Stimulated activated CD4-positive, alpha-beta T cell treated with anti-CD3 and anti-CD28 coated beads, Interleukin-2, amount 100 ng/mL, for 24 hours (primary cell): ENCODE measurements around the gene PDCL3.
A peak's percentile ranks its signal among the peaks of the same experiment; 100 is the strongest.

Source experiments
- DNase-seq, 2 donors: peaks; one replicate each; pipeline ENCODE4 v3.0.0-alpha.2; 2020

PDCL3 gene

DNA sequence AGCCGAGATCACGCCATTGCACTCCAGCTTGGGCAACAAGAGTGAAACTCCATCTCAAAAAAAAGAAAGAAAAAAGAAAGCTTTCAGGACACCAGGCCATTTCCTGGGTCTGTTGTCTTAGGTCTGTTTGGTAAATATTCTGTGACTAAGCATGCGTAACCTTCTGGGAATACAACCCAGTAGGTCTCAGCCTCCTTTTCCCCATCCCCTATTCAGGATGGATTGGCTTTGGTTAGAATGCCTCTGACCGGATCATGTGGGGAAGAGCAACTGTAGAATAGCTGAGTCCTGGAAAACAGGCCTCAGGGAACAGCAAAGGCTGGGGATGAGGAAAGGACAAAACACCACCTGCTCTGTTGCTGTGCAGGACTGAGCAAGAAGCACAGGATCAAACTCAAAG lies 1.6 kb upstream of the PDCL3 start:
- DNase-seq: no peak

DNA sequence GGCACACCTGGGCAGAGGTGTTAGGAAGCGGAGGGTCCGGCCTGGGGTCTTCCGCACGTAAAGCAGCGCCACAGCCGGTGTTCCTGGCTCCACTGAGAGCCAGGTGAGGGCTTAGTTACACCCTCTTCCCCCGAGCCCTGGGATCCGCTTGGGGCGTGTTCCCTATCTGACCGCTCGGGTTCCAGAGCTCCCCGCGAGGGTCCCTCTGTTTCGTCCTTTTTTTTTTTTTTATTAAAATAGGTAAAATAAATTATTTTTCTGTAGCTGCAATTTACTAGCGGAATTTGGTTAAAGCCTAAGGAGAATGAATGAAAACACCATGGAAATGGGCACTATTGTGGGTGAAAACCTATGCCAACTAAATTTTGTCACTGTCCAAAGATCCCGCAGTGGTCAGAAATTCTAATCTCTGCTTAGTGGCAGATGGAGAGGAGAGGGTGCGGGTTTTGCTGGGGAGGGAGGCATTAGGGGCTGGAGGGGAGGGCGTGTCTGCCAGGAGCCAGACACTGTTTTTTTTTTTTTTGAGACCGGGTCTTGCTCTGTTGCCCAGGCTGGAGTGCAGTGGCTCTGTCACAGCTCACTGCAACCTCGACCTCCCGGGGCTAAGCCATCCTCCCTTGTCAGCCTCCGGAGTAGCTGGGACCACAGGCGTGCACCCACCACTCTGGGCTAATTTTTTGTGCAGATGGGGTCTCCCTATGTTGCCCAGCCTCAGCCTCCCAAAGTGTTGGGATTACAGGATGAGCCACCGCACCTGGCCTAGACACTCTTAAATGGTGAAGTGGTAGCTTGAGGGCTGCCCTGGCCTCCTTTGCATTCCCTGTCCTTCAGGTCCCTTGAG lies 834 bp downstream of the PDCL3 start:
- no peak for DNase-seq

DNA sequence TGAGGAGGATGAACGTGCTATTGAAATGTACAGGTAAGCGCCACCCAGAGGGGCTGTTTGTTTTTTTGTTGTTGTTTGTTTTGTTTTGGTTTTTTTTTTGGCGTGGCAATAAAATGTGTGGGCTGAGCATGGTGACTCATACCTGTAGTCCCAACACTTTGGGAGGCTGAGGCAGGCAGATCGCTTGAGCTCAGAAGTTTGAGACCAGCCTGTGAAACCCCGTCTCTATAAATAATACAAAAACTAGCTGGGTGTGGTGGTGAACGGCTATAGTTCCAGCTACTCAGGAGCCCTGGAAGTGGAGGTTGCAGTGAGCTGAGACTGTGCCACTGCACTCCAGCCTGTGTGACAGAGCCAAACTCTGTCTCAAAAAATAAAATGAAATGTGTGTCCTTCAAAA lies 6.2 kb downstream of the PDCL3 start:
- DNase-seq: no peak

DNA sequence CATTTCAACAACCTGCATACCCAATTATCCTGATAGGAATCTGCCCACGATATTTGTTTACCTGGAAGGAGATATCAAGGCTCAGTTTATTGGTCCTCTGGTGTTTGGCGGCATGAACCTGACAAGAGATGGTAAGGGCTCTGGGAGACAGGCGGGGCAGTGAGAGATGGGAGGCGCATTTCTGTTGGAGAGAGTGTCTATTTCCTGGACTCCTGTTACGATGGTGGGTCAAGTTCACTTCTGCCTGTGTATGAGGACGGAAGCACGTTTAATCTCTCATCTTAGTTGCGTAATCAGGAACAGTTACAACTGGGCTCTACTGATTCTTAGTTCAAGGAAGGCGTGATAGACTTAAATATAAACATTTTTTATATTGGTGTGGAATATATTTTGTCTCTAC lies 8.9 kb downstream of the PDCL3 start:
- DNase-seq: no peak

DNA sequence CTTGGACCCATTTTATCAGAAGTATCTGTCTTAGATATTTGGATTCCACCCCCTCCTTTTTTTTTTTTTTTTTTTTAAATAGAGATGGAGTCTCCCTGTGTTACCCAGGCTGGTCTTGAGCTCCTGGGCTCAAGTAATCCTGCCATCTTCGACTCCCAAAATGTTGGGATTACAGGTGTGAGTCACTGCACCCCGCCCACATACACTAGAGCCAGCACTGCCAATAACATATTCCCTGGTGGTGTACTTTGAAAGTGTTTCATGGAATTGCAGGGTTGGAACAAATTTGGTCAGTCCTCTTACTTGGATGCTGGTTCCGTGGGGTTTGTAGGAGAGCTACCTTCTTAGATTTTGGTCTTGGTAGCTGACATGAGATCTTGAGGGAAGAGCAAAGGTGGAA lies 15.0 kb downstream of the PDCL3 start:
- no peak for DNase-seq

DNA sequence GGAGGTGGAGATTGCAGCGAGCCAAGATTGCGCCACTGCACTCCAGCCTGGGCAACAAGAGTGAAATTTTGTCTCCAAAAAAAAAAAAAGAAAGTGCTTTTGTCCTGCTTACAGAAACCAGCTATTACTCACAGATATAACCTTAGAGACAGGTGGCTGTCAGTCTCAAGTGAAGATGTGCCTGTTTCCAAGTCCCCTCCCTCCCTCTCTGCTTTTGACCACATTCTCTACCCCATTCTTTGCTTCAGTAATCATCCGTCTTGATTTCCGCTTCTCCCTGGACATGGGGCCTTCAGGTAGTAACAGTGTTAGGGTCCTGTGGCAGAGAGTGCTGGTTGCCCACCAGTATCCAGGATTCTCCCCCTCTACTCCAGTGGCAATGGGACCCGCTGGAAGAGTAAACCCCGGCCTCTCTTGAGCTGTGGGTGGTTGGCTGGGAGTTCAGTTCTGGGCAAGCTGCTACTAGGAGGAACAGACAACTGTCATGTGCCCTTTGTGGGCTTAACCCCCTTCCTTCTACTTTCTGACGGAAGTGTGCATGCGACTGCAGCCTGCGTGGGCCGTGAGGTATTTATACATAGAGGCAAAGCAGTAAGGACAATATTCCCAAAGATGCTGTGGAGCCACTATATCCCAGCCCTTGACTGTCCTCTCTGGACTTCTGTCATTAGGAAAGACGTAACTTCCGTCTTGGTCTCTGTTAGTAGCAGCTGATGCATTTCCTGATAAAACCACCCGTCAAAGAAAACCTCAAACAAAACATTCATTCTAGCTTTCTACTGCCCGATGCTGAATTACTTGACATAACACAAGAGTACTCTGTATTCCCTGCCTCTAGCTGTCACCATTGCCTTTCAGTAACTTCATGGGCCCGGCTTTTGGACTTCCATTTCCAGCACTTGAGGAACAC lies 17.8 kb downstream of the PDCL3 start:
- DNase-seq: peak; percentile 20 to 51

DNA sequence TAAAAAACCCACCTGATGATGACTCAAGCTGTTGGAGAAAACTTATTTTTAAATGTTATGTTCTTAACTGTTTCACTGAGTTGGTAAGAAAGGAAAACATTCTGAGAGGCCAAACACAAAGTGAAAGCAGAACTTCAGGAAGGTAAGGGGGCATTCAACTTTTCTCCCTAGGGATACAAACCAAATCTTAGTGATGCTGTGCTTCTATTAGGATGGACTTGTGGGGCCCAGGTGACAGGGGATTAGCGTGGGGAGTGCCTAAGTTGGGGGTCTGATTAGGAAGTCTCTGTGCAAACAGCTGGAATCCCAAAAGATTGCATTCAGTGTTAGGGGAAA lies 18.5 kb downstream of the PDCL3 start:
- no peak for DNase-seq

DNA sequence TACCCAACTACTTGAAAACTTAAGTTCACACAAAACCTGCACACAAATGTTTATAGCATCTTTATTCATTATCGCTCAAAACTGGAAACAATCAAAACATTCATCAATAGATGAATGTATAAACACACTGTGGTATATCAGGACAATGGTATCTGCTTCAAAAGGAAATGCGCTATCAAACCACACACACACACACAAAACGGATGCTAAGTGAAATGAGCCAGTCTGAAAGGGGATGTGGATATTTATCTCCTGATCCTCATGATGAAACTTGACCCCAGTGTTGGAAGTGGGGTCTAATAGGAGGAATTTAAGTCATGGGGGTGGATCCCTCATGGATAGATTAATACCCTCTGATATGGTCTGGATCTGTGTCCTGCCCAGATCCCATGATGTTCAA lies 22.0 kb downstream of the PDCL3 start:
- no peak for DNase-seq

DNA sequence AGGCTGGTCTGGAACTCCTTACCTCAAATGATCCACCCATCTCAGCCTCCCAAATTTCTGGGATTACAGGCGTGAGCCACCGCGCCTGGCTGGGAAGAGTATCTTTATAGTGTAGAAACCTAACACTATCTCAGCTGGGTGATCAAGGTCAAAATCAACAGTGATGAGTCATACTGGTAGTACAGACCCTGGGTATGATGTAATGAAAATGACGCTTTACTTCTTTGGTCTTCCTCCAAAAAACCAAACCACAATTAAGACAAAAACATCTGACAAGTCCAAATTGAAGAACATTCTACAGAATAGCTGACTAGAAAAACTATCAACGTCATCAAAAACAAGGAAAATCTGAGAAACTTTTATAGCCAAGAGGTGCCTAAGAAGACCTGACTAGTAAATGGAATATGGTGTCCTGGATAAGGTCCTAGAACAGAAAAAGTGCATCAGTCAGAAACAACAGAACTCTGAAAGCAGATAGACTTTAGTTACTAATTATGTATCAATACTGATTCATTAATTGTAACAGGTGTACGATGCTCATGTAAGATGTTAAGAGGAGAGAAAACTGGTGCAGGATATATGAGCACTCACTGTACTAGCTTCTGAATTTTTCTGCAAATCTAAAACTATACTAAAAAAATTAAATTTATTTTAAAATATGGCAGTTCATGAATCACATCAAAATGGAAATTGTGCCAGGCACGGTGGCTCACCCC lies 25.4 kb downstream of the PDCL3 start:
- DNase-seq: no peak

DNA sequence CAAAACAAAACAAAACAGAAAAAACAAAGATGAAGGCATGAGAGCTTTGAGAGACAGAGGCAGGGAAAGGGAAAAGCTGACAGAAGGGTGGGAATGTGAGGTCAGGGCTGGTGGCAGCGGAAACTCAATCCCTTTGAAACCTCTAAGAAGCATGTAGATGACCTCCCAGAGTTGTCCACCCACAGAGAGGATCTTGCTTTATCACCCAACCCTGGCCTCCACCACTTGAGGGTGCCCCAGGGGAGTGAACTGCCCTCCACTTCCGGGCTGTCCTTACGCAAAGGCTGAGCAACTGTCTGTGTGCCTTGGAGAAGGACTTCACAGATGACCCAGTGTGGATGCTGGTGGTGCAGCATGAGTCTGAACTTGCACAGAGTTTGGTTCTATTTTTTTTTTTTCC lies 26.7 kb downstream of the PDCL3 start:
- no peak for DNase-seq

DNA sequence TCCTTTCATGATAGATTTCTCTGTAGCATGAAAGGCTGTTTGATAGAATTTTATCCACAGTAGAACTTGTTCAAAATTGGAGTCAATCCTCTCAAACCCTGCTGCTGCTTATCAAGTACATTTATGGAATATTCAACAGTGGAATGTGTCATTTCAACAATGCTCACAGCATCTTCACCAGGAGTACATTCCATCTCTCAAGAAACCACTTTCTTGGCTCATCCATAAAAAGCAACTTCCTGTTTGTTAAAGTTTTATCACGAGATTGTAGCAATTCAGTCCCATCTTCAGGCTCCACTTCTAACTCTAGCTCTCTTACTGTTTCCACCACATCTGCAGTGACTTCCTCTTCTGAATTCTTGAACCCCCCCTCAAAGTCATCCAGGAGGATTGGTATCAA lies 29.4 kb downstream of the PDCL3 start:
- DNase-seq: no peak

DNA sequence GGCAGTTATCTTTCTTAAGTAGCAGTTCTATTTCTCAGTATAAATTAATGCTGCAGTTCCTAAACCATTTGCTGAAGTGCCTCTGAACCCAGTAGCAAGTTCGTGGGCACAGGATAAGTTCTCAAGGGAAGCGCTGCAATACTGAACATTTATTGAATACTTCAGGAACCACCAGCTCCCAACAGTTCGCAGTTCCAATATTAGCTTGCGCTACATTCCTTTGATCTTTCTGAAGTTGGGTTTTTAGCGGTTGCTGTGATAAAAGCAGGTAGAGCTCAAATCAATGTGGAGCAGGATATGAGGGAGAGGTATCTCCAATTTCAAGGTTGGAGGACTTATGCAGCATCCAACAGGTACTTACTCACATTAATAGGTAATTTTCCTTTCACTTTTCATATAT lies 33.7 kb downstream of the PDCL3 start:
- DNase-seq: no peak

DNA sequence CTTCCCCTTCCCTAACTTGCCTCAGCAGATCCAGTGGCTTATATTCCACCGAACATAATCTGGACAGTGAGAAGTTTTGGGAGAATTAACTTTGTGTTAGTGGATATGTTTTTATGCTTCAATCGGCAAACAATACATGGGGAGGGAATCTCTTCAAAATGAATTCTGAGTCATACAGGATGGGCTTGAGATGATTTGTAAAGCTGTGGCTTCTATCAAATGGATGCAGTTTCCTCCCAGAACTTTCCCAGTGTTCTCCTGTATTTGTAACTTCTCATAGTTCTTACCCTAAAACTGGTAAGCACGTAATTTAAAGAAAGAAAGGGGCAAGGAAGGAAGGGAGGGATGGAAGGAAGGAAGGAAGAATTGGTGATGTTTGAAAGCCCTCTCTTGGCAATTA lies 36.8 kb downstream of the PDCL3 start:
- no peak for DNase-seq

DNA sequence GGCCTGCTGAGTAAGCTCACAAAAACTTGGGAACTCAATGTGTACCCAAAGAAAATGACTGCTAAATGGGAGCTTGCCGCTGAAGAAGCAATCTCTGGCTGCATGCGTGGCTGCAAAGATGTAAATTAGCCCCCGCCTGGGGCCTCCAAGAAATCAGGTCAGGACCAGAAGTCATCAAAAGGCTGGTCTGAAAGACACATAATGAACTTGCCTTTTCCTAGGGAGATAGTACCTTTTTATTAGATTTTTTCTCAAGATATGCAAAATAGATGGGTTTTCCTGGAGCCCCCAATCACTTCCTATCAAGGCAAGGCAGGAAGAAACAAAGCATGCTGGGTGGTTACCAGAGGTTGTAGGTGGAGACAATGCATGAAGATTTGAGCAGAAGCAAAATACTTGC lies 38.9 kb downstream of the PDCL3 start:
- DNase-seq: no peak

DNA sequence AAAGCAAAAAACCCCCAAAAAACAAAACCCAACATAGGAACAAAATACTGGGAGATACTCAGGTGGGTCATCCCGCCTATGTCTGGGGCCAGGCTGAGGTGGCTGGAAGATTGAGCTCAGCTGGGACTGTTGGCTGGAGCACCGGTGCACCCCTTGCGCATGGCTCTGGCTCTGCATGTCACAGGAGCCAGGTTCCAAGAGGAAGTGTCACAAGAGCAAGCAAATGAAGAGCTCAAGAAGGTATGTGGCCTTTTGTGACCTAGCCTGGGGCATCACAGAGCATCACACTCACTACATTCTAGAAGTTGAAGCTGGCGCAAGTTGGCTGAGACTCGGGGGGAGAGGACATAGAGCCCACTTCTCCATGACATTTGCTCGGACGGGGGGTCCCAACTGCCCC lies 40.6 kb downstream of the PDCL3 start:
- no peak for DNase-seq

DNA sequence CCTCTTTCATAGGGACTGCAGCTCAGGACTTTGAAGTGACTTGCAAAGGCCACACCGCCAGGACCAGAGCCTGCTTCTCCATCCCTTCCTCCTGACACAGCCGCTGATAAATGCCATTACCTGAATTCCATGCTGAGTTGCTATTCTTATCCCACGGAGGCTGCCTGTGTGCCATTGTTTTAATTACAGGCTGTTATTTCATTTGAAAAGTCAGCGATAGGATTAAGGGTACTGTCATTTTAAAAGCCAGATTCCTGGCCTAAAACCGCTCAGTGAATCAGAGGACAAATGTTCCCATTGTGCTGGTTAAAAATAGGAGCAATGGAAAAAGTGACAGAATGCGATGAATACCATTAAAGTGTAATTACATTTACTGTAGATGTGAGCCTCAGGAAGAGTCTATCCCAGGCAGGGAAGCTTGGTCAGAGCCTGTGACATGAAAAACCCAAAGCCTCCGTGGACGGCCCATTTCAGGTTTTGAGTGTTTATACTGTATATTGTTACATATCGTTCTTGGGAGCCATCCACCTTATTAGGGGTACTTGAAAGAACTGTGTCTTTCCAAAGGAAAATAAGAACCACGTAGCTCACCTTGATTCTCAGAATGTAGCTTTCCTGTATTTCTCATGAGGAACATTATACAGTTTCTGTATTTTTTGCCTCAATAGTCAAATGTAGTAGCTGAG lies 41.3 kb downstream of the PDCL3 start:
- DNase-seq: no peak

DNA sequence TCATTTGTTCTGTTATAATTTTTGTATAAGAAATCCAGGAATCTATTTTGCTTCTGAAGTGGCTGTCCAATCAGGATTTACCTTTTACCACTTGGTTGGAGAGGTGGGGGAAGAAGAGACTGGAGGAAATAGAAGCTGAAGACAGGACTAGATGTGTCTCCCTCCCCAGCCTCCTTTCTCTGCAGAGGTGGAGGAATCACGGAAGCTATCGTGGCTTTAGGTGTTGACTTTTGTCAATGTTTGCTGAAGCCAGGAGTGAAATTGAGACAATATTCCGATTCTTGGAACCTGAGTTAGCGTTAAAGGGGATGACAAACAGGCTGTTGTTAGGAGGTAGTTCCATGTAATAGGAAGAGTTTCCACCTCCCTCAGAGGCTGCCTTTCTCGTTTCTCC lies 43.5 kb downstream of the PDCL3 start:
- no peak for DNase-seq

DNA sequence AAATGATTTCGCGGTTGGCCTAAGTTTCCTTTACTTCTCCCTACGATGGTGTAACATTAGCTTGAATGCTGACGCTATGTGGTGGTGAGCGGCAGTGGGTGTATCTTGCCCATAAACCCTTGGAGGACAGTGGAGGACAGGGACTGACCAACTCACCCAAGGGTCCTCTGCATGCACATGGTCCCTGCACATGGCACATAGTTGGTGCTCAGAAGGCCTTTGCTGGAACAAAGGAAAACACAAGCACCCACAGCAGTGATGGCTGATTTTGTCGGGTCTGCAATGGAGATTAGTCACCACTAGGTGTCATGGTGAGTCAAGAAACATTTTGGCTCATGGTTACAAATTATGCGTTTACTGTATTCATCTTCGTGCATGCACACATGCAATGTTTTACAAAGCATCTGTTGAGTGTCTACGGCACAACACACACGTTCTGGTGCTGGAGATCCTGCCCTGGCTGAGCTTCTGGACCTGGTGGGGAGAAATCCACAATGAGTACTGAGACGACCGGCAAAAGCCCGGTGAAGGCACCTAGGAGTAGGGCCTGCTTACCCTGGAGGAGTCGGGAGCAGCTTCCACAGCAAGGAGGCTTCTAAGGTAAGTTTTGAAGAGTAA lies 44.0 kb downstream of the PDCL3 start:
- peak; percentile 22 to 37 for DNase-seq

DNA sequence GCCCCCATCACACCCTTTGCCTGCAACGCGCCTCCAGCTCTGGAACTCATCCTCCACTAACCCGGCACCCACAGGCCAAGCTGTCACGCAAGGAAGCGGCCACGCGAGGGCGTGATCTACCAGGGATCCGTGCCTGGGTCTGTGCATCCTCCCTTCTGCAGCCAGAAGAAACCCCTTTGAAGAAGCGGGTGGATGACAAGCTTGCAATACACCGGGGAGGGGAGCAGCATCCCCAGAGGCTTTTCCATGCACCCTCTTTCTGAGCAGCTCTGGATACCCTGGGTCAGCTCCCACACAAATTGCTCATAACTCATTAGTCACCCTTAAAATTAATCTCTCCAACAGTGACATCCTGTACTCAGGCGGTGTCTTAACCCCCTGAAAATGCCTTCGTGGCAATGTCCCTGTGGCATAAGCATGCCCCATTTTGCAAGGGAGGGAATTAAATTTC lies 47.6 kb downstream of the PDCL3 start:
- peak; percentile 74 to 80 for DNase-seq

DNA sequence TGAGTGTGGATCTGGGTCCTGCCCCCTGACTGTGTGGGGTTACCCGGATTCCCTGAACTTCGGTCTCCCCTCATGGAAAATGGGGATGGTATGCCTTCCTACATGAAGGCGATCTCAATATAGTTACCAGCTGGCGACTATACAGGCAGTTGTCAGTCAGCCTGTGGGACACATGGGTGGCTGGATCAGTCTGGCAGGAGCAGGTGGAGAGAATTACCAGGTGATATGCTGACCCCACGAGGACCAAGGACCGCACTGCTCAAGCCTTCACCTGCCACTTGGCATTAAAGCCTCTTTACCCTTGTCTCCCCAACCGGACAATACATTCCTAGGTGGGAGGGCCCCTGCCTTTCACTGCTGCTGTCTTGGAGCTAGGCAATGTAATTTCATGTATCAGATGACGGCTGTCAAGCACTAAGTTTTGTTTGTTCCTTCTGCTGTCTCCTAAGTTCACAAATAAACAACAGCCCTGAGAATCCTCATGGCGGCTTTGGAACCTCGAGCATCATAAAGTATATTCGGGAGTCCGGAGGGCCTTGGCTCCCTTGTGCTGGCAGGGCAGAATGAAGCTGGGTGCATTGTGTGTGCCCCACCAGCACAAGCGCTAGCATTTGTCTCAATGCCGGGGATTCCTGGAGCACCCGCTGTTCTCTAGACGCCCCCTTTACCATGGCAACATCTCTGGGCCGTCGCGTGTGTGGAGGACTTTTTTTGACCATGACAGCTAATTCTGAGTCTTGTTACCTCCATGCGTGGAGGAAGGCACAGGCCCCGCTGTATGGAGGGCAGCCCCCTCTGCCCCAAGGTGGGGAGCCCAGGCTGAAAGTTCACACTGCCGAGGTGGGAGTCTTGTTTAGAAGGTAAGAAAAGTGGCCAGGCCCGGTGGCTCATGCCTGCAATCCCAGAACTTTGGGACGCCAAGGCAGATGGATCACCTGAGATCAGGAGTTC lies 48.6 kb downstream of the PDCL3 start:
- no peak for DNase-seq

DNA sequence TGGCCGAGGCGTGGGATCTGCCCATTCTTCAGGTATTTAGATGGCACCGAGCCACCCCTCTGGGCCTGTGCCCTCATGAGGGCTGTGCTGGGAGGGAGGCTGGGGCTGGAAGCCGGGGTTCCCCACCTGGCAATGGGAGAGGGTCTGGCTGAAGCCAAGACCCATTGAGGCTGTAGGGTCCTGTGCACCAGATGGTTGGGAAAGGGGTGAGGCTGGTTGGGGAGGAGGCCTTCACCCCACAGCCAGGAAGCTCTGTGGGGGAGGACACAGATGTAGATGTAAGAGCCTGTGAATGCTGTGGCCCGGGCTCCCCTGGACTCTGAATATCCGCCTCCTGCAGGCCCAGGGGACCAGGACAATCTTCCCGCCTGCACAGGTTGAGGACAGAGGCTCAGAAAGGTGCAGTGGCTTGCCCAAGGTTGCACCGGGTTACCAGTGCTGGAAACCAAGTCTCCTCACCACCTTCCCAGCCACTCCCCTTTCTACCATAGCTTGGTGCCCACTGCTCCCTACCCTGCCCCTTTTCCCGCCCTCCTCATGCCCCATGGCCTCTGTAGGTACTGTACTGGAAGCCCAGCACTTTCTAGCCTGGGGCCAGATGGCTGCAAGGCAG lies 49.7 kb downstream of the PDCL3 start:
- DNase-seq: no peak
